ENCODE measurements around the gene ABL1.

DNA sequence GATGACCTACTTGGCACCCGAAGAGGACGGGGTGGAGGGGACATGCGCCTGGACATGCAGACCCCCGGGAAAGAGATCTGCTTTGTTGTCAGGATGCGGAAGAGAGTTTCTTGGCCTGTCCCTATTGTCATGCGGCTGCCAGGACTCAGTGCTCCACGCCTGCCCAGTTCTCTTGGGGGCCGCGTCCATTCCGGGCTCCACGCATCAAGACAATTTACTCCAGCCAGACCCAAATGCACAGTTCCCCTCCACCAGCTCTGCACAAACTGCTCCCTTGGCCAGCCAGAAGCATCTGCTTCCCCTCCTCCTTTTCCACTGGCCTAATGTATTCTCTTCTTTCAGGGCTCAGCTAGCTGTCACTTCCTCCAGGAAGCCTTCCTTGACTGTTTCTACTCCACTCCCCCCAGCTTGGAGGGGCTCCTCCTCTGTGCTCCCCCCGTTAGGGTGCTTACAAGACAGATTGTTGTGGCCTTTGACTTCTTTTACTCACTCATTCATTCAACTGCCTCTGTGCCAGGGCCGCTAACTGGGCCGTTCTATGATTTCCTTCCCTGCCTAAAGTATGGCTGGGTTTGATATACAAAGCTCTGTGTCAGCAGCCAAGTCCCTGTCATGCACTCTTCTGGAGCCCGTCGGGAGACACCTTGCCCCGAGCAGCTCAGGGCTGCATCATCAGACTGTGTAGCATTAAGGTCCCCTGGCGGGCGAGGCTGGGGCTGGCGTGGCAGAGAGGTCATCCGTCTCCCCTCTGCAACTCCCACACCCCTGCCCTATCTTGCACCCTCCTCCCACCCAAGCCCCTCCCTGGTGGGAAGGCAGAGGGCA, 97.4 kb downstream of the ABL1 start:
- TF ChIP-seq CHD2 (IDR thresholded peaks at IDR 0.05; ENCODE audit: low read length, partially characterized antibody) (no peak), RAD21 (IDR thresholded peaks at IDR 0.05; ENCODE audit: low read length) (no peak), YY1 (IDR thresholded peaks at IDR 0.05; ENCODE audit: low read depth) (no peak), TEAD4 (IDR thresholded peaks at IDR 0.05; ENCODE audit: borderline replicate concordance, insufficient read depth) (no peak), EZH2phosphoT487 (IDR thresholded peaks at IDR 0.05; ENCODE audit: borderline replicate concordance, low read depth) (no peak), POLR2AphosphoS5 (IDR thresholded peaks at IDR 0.05; ENCODE audit: low read depth, low read length) (no peak), RCOR1 (IDR thresholded peaks at IDR 0.05; ENCODE audit: low read length) (no peak), EP300 (IDR thresholded peaks at IDR 0.05; ENCODE audit: borderline replicate concordance in 1 of 2, low read depth in 1 of 2, low read length in 1 of 2) (no peak), RFX5 (IDR thresholded peaks at IDR 0.05; ENCODE audit: low read length) (no peak)
- TF ChIP-seq, protein P1, sequence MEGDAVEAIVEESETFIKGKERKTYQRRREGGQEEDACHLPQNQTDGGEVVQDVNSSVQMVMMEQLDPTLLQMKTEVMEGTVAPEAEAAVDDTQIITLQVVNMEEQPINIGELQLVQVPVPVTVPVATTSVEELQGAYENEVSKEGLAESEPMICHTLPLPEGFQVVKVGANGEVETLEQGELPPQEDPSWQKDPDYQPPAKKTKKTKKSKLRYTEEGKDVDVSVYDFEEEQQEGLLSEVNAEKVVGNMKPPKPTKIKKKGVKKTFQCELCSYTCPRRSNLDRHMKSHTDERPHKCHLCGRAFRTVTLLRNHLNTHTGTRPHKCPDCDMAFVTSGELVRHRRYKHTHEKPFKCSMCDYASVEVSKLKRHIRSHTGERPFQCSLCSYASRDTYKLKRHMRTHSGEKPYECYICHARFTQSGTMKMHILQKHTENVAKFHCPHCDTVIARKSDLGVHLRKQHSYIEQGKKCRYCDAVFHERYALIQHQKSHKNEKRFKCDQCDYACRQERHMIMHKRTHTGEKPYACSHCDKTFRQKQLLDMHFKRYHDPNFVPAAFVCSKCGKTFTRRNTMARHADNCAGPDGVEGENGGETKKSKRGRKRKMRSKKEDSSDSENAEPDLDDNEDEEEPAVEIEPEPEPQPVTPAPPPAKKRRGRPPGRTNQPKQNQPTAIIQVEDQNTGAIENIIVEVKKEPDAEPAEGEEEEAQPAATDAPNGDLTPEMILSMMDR (IDR thresholded peaks at IDR 0.05) = no peak
- TF ChIP-seq, protein P2, sequence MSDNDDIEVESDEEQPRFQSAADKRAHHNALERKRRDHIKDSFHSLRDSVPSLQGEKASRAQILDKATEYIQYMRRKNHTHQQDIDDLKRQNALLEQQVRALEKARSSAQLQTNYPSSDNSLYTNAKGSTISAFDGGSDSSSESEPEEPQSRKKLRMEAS (IDR thresholded peaks at IDR 0.05; ENCODE audit: low read depth) = no peak

All from SK-N-SH (cell line).